Limb (tissue), 2 donors: ENCODE measurements around the gene RAD51B.

Experiments used
- DNase-seq, 2 donors: peaks; one replicate each; pipeline ENCODE4 v3.0.0-alpha.2; 2016; ENCODE audit errors: extremely low spot score in 2 of 2

RAD51B gene

GRCh38 chr14:68317239-68317638, 497.7 kb downstream of the RAD51B start:
- no peak for DNase-seq

GRCh38 chr14:68318828-68319227, 499.2 kb downstream of the RAD51B start:
- DNase-seq: no peak

GRCh38 chr14:68320495-68320894, 500.9 kb downstream of the RAD51B start:
- DNase-seq: no peak

GRCh38 chr14:68322940-68323620, 503.5 kb downstream of the RAD51B start:
- no peak for DNase-seq

- DNase-seq: no peak
Observed at GRCh38 chr14:68325267-68325807, 505.8 kb downstream of the RAD51B start.

GRCh38 chr14:68327231-68327630, 507.7 kb downstream of the RAD51B start:
- no peak for DNase-seq

GRCh38 chr14:68328509-68328908, 508.9 kb downstream of the RAD51B start:
- no peak for DNase-seq

- no peak for DNase-seq
Observed at GRCh38 chr14:68331426-68331825, 511.8 kb downstream of the RAD51B start.

GRCh38 chr14:68331991-68332390, 512.4 kb downstream of the RAD51B start:
- peak in 1 of 2 donors; percentile 45 for DNase-seq

GRCh38 chr14:68333262-68333661, 513.7 kb downstream of the RAD51B start:
- no peak for DNase-seq

GRCh38 chr14:68335312-68335711, 515.7 kb downstream of the RAD51B start:
- DNase-seq: no peak

GRCh38 chr14:68336165-68336564, 516.6 kb downstream of the RAD51B start:
- no peak for DNase-seq

GRCh38 chr14:68337279-68337678, 517.7 kb downstream of the RAD51B start:
- DNase-seq: no peak

- DNase-seq: no peak
Observed at GRCh38 chr14:68340262-68340661, 520.7 kb downstream of the RAD51B start.

GRCh38 chr14:68341411-68342212, 522.0 kb downstream of the RAD51B start:
- no peak for DNase-seq

GRCh38 chr14:68342216-68342763, 522.7 kb downstream of the RAD51B start:
- DNase-seq: no peak

GRCh38 chr14:68343534-68344118, 524.0 kb downstream of the RAD51B start:
- no peak for DNase-seq

GRCh38 chr14:68345738-68346137, 526.2 kb downstream of the RAD51B start:
- no peak for DNase-seq

GRCh38 chr14:68346556-68347343, 527.2 kb downstream of the RAD51B start:
- DNase-seq: no peak

- DNase-seq: peak in 1 of 2 donors; percentile 81
Observed at GRCh38 chr14:68349900-68350629, 530.5 kb downstream of the RAD51B start.
